ENCODE measurements around the gene USP4. TPM values are rescaled to one million over a fixed set of nuclear protein-coding genes. Genes with fewer than 3 reads are reported as not detected.

Gene USP4
- total RNA-seq, 1 donor from 2014 or later, result 25.5 TPM

DNA sequence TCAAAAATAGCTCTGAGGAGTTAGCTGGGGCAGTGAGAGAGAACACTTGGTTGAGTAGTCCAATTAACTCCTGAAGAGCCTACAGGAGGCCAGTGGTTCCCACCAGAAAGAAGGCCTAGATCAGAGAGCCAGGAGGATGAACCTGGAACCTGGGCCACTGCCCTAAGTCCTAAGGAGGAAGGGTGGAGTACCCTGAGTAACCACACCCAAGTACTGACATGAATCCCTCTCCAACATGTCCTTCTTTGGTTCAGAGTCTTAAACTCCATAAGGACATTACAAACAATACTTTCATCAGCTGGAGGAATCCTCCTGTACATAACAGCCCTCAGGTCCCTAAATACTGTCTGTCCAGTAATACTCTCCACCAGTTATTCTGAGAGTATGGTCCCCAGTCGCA is 37.2 kb downstream of the USP4 start:
- TF ChIP-seq, protein P1, sequence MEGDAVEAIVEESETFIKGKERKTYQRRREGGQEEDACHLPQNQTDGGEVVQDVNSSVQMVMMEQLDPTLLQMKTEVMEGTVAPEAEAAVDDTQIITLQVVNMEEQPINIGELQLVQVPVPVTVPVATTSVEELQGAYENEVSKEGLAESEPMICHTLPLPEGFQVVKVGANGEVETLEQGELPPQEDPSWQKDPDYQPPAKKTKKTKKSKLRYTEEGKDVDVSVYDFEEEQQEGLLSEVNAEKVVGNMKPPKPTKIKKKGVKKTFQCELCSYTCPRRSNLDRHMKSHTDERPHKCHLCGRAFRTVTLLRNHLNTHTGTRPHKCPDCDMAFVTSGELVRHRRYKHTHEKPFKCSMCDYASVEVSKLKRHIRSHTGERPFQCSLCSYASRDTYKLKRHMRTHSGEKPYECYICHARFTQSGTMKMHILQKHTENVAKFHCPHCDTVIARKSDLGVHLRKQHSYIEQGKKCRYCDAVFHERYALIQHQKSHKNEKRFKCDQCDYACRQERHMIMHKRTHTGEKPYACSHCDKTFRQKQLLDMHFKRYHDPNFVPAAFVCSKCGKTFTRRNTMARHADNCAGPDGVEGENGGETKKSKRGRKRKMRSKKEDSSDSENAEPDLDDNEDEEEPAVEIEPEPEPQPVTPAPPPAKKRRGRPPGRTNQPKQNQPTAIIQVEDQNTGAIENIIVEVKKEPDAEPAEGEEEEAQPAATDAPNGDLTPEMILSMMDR (IDR thresholded peaks at IDR 0.05; ENCODE audit: insufficient read depth, low read length, severe bottlenecking), result no peak
- FAIRE-seq (no peak), DNase-seq (ENCODE audit: low read depth) (no peak)
- no peaks in the 10 kb centered on the region for H3K27me3 ChIP-seq (ENCODE audit: control insufficient read depth, insufficient read depth, low read length)
- H3K36me3 ChIP-seq (ENCODE audit: control insufficient read depth, insufficient read depth, low read length), result peaks cover 23% of the 10 kb centered on the region
- H3K4me3 ChIP-seq (ENCODE audit: low read depth, low read length), result no peak overlapping the region

DNA sequence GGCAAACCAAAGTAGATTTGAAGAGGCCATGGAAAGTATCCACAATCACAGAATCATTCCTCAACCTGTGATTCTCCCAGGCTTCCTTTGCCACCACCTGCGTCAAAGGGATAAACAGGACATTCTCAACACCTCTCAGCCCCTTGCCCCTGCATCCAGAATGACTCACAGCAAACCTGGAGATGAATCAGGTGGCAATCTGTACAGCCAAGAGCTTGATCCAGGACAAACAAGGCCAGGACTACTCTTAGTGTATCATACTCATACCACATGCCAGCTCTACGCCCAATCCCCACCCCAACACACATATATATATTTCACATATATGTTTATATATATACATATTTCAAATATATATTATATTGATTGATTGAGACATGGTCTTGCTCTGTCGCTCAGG is 39.3 kb downstream of the USP4 start:
- no peak for DNase-seq (ENCODE audit: low read depth)
- Histone ChIP-seq H3K27me3 (ENCODE audit: control insufficient read depth, insufficient read depth, low read length) (no peaks in the 10 kb centered on the region), H3K36me3 (ENCODE audit: control insufficient read depth, insufficient read depth, low read length) (peaks cover 21% of the 10 kb centered on the region), H3K4me3 (ENCODE audit: low read depth, low read length) (no peak overlapping the region)
- FAIRE-seq, result no peak
- TF ChIP-seq, protein P1 (IDR thresholded peaks at IDR 0.05; ENCODE audit: insufficient read depth, low read length, severe bottlenecking), result no peak

DNA sequence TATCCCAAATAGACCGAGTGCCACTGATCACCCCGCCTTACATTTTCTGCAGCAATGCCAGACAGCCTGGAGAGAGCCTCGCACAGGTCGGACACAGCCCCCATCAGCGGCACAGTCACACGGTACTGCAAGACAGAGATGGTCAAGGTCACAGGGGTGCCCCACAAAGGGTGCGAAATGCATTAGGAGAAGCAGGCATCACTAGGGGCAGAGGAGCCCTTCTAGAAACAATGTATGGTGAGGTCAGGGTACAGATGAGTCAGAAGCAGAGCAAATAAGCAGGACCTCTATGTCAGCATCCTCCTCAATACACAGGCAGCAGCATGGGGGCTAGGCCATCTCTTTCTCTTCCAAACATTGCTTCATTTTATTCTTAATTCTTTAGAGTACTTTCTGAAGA is 41.3 kb downstream of the USP4 start:
- DNase-seq (ENCODE audit: low read depth) (no peak), FAIRE-seq (no peak)
- Histone ChIP-seq H3K36me3 (ENCODE audit: control insufficient read depth, insufficient read depth, low read length) (peaks cover 24% of the 10 kb centered on the region), H3K4me3 (ENCODE audit: low read depth, low read length) (no peak overlapping the region), H3K27me3 (ENCODE audit: control insufficient read depth, insufficient read depth, low read length) (no peaks in the 10 kb centered on the region)
- TF ChIP-seq, protein P1 (IDR thresholded peaks at IDR 0.05; ENCODE audit: insufficient read depth, low read length, severe bottlenecking), result no peak

GRCh38 chr3:49296781-49297411 is 43.0 kb downstream of the USP4 start:
- H3K27me3 ChIP-seq (ENCODE audit: control insufficient read depth, insufficient read depth, low read length), result no peaks in the 10 kb centered on the region
- TF ChIP-seq, protein P1 (IDR thresholded peaks at IDR 0.05; ENCODE audit: insufficient read depth, low read length, severe bottlenecking), result no peak
- DNase-seq (ENCODE audit: low read depth) (peak; percentile 75), FAIRE-seq (peak; percentile 73)
- H3K4me3 ChIP-seq (ENCODE audit: low read depth, low read length), result no peak overlapping the region
- H3K36me3 ChIP-seq (ENCODE audit: control insufficient read depth, insufficient read depth, low read length), result peaks cover 20% of the 10 kb centered on the region

DNA sequence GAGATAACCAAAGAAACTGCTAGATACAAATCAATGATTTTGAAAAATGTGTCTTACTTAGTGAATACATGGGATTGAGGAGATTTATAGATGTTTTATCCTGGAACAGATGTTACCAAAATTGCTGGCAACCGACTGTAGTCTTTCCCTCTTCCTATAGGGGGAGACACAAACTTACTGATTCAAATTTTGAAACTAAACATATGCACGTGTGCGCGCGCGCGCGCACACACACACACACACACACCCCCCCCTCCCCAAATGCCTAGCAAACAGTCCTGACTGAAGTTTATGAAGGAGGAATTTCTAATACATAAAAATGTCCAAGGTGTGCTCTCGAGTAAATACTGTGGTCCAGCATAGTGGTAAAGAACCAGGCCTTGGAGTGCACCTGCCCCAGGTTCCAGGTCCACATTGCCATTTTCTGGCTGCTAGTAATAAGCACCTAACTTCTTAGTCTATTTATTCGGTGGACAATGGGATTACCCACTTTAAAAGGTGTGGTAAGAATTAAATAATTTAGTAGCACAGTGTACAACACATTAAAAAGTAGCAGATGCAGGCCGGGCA is 44.3 kb downstream of the USP4 start:
- TF ChIP-seq, protein P1 (IDR thresholded peaks at IDR 0.05; ENCODE audit: insufficient read depth, low read length, severe bottlenecking), result peak; percentile 36
- DNase-seq (ENCODE audit: low read depth) (no peak), FAIRE-seq (no peak)
- H3K36me3 ChIP-seq (ENCODE audit: control insufficient read depth, insufficient read depth, low read length), result peaks cover 22% of the 10 kb centered on the region
- no peak overlapping the region for H3K4me3 ChIP-seq (ENCODE audit: low read depth, low read length)
- H3K27me3 ChIP-seq (ENCODE audit: control insufficient read depth, insufficient read depth, low read length), result no peaks in the 10 kb centered on the region

GRCh38 chr3:49294343-49294742 is 45.5 kb downstream of the USP4 start:
- DNase-seq (ENCODE audit: low read depth) (no peak), FAIRE-seq (no peak)
- H3K36me3 ChIP-seq (ENCODE audit: control insufficient read depth, insufficient read depth, low read length), result peaks cover 24% of the 10 kb centered on the region
- TF ChIP-seq, protein P1 (IDR thresholded peaks at IDR 0.05; ENCODE audit: insufficient read depth, low read length, severe bottlenecking), result no peak
- H3K27me3 ChIP-seq (ENCODE audit: control insufficient read depth, insufficient read depth, low read length), result no peaks in the 10 kb centered on the region
- no peak overlapping the region for H3K4me3 ChIP-seq (ENCODE audit: low read depth, low read length)
